OCI-LY7 (cell line): Measurements from ENCODE around the gene CHN2. TPM values are rescaled to one million over a fixed set of nuclear protein-coding genes. Genes with fewer than 3 reads are reported as not detected.

ENCODE experiments used
- BruUV-seq: library from RNA; stranded (reverse); fragments of 400-500 nt; replicated peaks from 2 replicates; lab custom pipeline; 2021; lab: Mats Ljungman, UMichigan
- CTCF ChIA-PET: fragments of 300-600 bp; sonication (Branson Sonifier 250); formaldehyde crosslinking; loops from one replicate; lab custom pipeline; 2022; ENCODE audit warnings: antibody characterized with exemption; ENCODE audit not compliant: unreplicated experiment; lab: Charles Lee
- POLR2A ChIA-PET: fragments of 300-600 bp; sonication (Branson Sonifier 250); formaldehyde crosslinking; loops from one replicate; lab custom pipeline; 2022; ENCODE audit warnings: antibody characterized with exemption; lab: Charles Lee
- DNase-seq: peaks from one replicate; pipeline ENCODE4 v3.0.0-alpha.2; 2015; ENCODE audit warnings: low spot score
- H2AFZ ChIP-seq: fragments of 200-600 bp; sonication (generic), shearing (Covaris generic); 2 replicates; pipeline ENCODE4 v1.6.1; 2014; ENCODE audit warnings: mild to moderate bottlenecking, antibody characterized with exemption, low read length, moderate library complexity
- H3K27ac ChIP-seq: fragments of 200-600 bp; sonication (generic); 2 replicates; pipeline ENCODE4 v1.5.1; 2014; ENCODE audit warnings: mixed run types, low read depth, mild to moderate bottlenecking, moderate library complexity, low read length, inconsistent platforms; ENCODE audit not compliant: poor library complexity, severe bottlenecking
- H3K36me3 ChIP-seq: fragments of 200-600 bp; sonication (generic); 2 replicates; pipeline ENCODE4 v1.6.1; 2014; ENCODE audit warnings: mild to moderate bottlenecking, antibody characterized with exemption, low read length, moderate library complexity, mixed read lengths; ENCODE audit not compliant: insufficient read depth
- H3K4me1 ChIP-seq: fragments of 200-600 bp; sonication (generic); 2 replicates; pipeline ENCODE4 v1.5.1; 2014; ENCODE audit warnings: mild to moderate bottlenecking, low read length; ENCODE audit not compliant: insufficient read depth, poor library complexity, severe bottlenecking
- H3K4me2 ChIP-seq: fragments of 200-600 bp; sonication (generic); 2 replicates; pipeline ENCODE4 v1.6.1; 2014; ENCODE audit warnings: mild to moderate bottlenecking, low read length
- H3K4me3 ChIP-seq: fragments of 200-600 bp; sonication (generic); 2 replicates; pipeline ENCODE4 v1.5.1; 2014; ENCODE audit warnings: mild to moderate bottlenecking, low read depth, low read length; ENCODE audit not compliant: poor library complexity, severe bottlenecking
- H3K79me2 ChIP-seq: fragments of 200-600 bp; sonication (generic); 2 replicates; pipeline ENCODE4 v1.6.1; 2016; ENCODE audit warnings: low read depth, mild to moderate bottlenecking, low read length, moderate library complexity, mixed read lengths; ENCODE audit not compliant: insufficient read depth
- H3K9me2 ChIP-seq: fragments of 200-600 bp; sonication (generic); 2 replicates; pipeline ENCODE4 v1.6.1; 2016; ENCODE audit warnings: mild to moderate bottlenecking, low read length, mixed read lengths; ENCODE audit not compliant: insufficient read depth
- H3K9me3 ChIP-seq: fragments of 200-600 bp; sonication (generic); 2 replicates; pipeline ENCODE4 v1.6.1; 2014; ENCODE audit warnings: mild to moderate bottlenecking, mixed run types, low read length, mixed read lengths
- H4K20me1 ChIP-seq: fragments of 200-600 bp; sonication (generic); 2 replicates; pipeline ENCODE4 v1.6.1; 2014; ENCODE audit warnings: mild to moderate bottlenecking, antibody characterized with exemption, low read length, moderate library complexity, mixed read lengths; ENCODE audit not compliant: insufficient read depth
- CTCF ChIP-seq: fragments of 200-600 bp; sonication (generic); conservative IDR thresholded peaks from 2 replicates; pipeline ENCODE4 v1.5.1; 2014; ENCODE audit warnings: mild to moderate bottlenecking, antibody characterized with exemption, low read length, moderate library complexity, mixed read lengths
- EZH2phosphoT487 ChIP-seq: fragments of 200-600 bp; sonication (generic); IDR thresholded peaks from 2 replicates; pipeline ENCODE4 v1.6.1; 2018; ENCODE audit warnings: low read depth, borderline replicate concordance, mild to moderate bottlenecking, mixed run types, antibody characterized with exemption, low read length, moderate library complexity, mixed read lengths
- intact Hi-C: fragments of 100-400 bp; cut with micrococcal nuclease; formaldehyde crosslinking; loops from one replicate; pipeline ENCODE4 v1.10.0; 2022; ENCODE audit not compliant: unreplicated experiment
- total RNA-seq, 2 experiments: library from RNA; depleted of rRNA in 1 of 2; stranded (reverse); fragments of >200 nt in 1 of 2; shearing (Covaris generic) in 1 of 2; gene quantifications; 2 replicates each; pipeline ENCODE4 v1.2.3, GENCODE V29; 2014 to 2022

The CHN2 gene
- total RNA-seq, 2 experiments from 2014 or later = not detected

DNA sequence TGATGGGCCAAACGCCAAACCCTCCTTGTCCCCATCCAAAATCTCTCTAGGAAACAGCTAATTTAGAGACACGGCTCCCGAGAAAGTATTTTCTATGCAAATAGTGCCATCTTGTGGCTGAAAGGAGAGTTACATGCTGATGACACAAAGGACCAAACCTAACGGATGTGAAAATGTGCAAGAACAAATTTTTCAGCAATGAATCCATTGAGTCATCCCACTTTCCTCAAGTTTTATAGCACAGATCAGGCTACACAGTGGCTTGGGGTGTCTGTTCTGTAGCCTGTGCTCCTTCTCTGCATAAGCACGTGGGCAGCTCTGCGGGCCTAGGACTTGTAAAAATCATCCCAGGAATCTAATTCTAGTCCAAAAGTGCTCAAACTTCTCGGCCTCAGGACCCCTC lies 214.3 kb downstream of the CHN2 start:
- CTCF ChIA-PET = no interaction called here
- intact Hi-C loops = loop anchor here (1.0 to 5.0 kb wide), 3 partner anchors 222 to 487 kb away; no protein-coding TSS in a partner anchor
- POLR2A ChIA-PET = no interaction called here
- Histone ChIP-seq H3K79me2 (no peaks in the 10 kb centered on the region), H3K9me2 (no peaks in the 10 kb centered on the region), H3K27ac (no peak overlapping the region), H3K4me2 (no peak overlapping the region), H4K20me1 (no peaks in the 10 kb centered on the region), H2AFZ (no peak overlapping the region), H3K36me3 (no peaks in the 10 kb centered on the region), H3K4me3 (no peak overlapping the region), H3K4me1 (no peaks in the 10 kb centered on the region), H3K9me3 (no peaks in the 10 kb centered on the region)
- TF ChIP-seq EZH2phosphoT487 (no peak), CTCF (peak; percentile 93)
- DNase-seq = peak; percentile 64
- no TSS peak for BruUV-seq

DNA sequence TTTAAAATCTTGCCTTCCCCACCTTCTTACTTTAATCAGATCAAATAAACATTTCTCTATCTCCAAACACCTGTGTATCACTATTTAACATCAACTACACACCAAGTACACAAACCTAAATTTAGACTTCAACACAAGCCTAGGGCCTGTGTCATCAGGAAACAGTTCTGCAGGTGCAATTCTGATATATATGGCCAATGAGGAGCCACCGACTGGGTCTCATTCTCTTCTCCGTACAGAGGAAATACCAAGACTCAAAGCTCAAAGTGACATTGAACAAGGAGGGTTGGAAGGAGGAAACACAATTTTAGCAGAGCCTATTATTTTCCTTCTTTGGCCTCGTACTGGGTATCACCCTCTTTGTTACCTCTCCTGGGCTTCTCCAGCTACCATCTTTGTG lies 216.4 kb downstream of the CHN2 start:
- CTCF ChIA-PET = no interaction called here
- DNase-seq = peak; percentile 4
- POLR2A ChIA-PET = interaction anchor here (1.7 kb wide), 1 partner anchor 11 kb away, joined by 4 read pairs; no protein-coding TSS in a partner anchor
- Histone ChIP-seq H3K4me3 (no peak overlapping the region), H3K4me1 (no peaks in the 10 kb centered on the region), H2AFZ (no peak overlapping the region), H3K9me2 (no peaks in the 10 kb centered on the region), H4K20me1 (no peaks in the 10 kb centered on the region), H3K9me3 (no peaks in the 10 kb centered on the region), H3K4me2 (no peak overlapping the region), H3K36me3 (no peaks in the 10 kb centered on the region), H3K79me2 (no peaks in the 10 kb centered on the region), H3K27ac (no peak overlapping the region)
- TF ChIP-seq CTCF = no peak
- TF ChIP-seq EZH2phosphoT487 = no peak
- intact Hi-C loops = no loop called here
- no TSS peak for BruUV-seq

- CTCF ChIA-PET = no interaction called here
- Histone ChIP-seq H3K9me2 (no peaks in the 10 kb centered on the region), H3K36me3 (no peaks in the 10 kb centered on the region), H2AFZ (no peak overlapping the region), H3K4me1 (no peaks in the 10 kb centered on the region), H3K9me3 (no peaks in the 10 kb centered on the region), H3K27ac (no peak overlapping the region), H3K4me2 (no peak overlapping the region), H4K20me1 (no peaks in the 10 kb centered on the region), H3K4me3 (no peak overlapping the region), H3K79me2 (no peaks in the 10 kb centered on the region)
- POLR2A ChIA-PET = no interaction called here
- no TSS peak for BruUV-seq
- no peak for DNase-seq
- intact Hi-C loops = no loop called here
- no peak for TF ChIP-seq CTCF
- no peak for TF ChIP-seq EZH2phosphoT487
Measured at GRCh38 chr7:29412912-29413311, 218.3 kb downstream of the CHN2 start.
